HG02678 (cell line): Measurements from ENCODE around the gene OAS1.
"Not testable (repeated sequence)": the region's sequence is repeated elsewhere in the genome, so short reads cannot be mapped to it uniquely, and the experiment has no call there.

Source experiments
- ATAC-seq: cut with Tn5 transposase; IDR thresholded peaks from one replicate; pipeline ENCODE4 v1.9.1; 2021; ENCODE audit warnings: mild to moderate bottlenecking, moderate library complexity; ENCODE audit not compliant: unreplicated experiment

OAS1 gene

DNA sequence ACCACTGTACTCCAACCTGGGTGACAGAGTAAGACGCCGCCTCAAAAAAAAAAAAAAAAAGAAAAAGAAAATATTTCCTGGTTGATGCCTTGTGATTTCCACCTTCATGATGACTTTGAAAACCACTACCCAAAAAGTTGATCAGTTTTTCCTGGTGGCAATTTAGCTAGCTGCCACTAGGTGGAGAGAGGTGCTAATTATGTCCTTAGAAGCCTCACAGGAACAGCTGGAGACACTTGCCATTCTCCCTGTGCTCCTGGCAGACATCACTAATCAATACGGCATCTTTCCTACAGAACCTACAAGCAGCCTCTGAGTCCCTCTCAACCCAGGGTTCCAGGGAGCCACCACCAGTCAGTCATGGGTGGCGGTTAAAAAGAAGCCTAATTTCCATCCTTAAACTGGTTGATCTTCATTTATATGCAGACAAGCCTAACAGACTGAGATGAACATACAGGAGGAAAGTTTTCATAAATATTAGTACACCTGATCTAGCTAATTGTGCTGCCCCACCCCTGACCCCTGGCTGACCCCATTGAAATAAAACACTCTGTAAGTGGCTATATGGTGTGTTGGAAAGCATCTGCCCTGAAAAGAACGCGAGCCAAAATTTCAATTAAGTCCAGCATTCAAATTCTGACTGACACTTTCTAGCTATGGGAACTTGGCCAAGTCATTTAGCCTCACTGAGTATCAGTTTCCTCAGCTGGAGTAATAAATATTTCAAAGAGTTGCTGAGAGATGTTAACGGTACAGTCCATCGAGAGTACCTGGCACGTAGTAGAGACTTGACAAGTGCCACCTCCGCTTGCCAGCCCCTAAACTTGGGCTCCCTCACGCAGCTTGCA is 6.2 kb upstream of the OAS1 start:
- no peak for ATAC-seq

DNA sequence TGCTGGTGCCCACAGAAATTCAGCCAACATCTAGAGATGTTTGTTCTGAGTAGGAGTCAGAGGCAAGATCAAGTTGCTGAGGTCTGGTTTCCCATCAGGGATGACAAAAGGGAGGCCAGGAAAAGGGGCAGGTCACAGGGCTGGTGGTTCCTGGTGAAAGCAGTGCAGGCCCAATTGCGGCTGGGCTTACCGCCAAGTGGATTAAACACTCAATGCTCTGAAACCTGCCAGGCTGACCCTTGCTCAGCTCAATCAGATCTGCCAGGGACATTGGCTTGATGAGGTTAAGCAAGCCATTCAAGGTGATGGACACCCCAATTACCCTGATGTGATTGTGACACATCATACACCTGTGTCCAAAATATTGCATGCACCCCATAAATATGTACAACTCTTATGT is 5.5 kb upstream of the OAS1 start:
- no peak for ATAC-seq

- ATAC-seq: no peak
Observed at GRCh38 chr12:112904571-112904970, 2.2 kb upstream of the OAS1 start.

DNA sequence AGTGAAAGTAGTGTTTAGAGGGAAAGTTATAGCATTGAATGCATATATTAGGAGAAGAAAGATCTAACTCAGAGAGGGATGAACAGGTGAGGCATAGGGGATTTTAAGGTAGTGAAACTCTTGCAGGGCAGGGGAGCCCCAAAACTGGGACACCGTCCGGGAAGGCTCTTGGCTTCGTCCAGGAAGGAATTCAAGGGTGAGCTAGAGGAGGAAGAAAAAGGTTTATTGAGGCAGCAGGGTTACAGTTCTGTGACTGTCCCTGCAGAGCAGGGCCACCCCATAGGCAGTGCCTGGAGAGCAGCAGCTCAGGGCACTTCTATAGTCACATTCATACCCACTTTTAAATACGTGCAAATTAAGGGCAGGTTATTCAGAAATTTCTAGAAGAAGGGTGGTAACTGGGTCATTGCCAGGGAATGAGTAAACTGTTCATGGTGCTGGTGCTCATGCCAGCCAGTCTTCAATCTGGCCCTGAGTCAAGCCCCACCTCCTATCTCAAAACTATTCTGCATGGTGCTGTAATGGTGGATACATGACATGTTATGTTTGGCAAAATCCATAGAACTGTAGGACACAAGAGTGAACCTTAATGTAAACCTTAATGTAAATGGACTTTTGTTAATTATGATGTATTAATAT is 1.2 kb upstream of the OAS1 start:
- ATAC-seq: no peak

DNA sequence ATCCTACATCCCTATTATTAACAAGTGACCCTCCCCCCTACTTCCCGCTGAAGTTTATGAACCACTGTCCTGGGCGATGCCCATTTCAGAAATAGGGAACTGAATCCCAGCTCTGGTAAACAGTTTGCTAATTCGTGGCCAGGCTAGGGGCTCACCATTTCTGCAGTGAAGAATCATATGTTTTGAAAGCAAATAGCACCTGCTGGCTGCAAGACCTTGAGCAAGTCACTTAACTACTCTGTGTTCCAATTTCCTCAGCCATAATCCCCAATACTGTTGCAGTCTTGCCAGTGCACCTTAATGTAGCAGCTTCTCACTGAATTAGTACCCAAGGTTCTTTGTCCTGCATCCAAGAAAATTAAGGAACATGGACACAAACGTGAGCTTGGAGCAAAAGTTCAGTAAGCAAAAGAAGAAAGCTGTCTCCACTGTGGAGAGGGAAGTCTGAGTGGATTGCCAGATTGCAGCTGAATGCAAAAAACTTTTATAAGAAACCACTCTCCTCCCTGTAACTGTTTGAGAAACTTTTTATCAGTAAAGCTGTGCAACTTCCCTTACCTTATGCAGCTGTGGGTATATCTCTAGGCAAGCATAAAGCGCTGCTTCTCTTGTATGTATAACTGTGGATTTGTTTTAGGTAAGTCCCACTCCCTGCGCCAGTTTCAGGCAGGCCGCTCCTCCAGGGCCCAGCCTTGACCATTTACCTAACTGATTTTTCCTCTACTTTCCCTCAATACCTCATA is 824 bp downstream of the OAS1 start:
- ATAC-seq: peak; percentile 50

DNA sequence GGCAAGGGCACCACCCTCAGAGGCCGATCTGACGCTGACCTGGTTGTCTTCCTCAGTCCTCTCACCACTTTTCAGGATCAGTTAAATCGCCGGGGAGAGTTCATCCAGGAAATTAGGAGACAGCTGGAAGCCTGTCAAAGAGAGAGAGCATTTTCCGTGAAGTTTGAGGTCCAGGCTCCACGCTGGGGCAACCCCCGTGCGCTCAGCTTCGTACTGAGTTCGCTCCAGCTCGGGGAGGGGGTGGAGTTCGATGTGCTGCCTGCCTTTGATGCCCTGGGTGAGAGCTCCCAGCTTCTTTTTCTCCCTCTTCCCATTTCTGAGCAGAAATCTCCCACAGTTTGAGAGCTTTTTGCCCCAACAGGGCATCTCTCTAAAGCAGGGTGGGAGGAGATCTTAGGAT is 1.8 kb downstream of the OAS1 start:
- no peak for ATAC-seq

GRCh38 chr12:112909693-112910092 is 2.9 kb downstream of the OAS1 start:
- ATAC-seq: no peak

- ATAC-seq: no peak
Observed at GRCh38 chr12:112913038-112913688, 6.4 kb downstream of the OAS1 start.

- not testable (repeated sequence) for ATAC-seq
Observed at GRCh38 chr12:112913888-112914287, 7.1 kb downstream of the OAS1 start.

DNA sequence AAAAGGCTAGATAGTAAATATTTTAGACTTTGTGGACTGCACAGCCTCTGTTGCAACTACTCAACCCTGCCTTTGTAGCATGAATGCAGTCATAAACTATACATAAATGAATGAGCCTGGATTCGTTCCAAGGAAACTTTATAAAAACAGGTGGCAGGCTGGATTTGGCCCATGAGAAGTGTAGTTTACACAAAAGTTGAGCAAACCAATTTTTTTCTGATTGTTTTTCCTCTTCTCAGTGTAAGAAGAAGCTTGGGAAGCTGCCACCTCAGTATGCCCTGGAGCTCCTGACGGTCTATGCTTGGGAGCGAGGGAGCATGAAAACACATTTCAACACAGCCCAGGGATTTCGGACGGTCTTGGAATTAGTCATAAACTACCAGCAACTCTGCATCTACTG is 9.5 kb downstream of the OAS1 start:
- ATAC-seq: no peak

GRCh38 chr12:112919121-112919520 is 12.4 kb downstream of the OAS1 start:
- no peak for ATAC-seq

DNA sequence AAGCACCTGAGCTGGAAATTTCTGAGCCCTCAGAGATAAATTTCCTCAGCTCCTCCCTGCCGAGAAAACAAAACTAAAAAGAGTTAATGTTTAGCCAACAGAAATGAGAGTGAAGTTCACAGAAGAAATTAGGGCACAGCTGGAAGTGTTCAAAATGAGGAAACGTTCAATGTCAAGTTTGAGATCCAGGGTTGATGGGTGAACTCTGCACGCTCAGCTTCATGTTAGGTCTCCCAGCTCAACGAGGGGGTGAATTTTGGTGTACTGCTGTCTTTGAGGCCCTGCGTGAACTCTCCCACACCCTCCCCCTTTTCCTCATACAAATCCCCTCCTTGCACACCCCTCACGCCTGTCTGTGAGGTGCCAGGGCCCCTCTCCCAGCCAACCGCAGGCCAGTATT is 18.2 kb downstream of the OAS1 start:
- ATAC-seq: peak; percentile 82

DNA sequence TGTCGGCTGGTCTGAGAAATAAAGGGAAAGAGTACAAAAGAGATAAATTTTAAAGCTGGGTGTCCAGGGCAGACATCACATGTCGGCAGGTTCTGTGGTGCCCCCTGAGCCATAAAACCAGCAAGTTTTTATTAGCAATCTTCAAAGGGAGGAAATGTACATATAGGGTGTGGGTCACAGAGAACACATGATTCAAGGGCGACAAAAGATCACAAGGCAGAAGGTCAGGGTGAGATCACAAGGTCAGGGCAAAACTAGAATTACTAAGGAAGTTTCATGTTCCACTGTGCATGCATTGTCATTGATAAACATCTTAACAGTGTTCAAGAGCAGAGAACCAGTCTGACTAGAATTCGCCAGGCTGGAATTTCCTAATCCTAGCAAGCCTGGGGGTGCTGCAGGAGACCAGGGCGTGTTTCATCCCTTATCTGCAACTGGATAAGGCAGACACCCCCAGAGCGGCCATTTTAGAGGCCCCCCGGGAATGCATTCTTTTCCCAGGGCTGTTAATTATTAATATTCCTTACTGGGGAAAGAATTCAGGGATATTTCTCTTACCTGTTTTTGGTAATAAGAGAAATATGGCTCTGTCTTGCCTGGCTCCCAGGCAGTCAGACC is 19.8 kb downstream of the OAS1 start:
- ATAC-seq: not testable (repeated sequence)

- no peak for ATAC-seq
Observed at GRCh38 chr12:112927475-112927874, 20.7 kb downstream of the OAS1 start.

DNA sequence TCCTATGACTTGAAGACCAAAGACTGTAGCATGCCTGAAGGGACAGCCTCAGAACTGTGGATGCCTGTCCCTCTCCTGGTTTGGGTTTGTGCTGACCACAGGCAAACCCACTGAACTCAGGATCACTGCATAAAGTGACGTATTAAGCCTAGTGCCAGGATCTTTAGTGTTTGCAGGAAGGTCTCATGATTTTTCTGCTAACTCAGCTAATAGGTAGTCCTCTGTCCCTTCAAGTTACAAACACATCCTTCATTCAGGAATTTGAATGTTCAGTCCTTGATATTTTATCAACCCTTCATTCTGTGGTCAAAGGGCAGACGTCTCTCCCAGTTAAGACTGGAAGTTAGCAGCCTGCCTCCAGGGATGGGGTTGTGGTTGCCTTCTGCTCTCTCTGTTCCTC is 21.2 kb downstream of the OAS1 start:
- no peak for ATAC-seq

DNA sequence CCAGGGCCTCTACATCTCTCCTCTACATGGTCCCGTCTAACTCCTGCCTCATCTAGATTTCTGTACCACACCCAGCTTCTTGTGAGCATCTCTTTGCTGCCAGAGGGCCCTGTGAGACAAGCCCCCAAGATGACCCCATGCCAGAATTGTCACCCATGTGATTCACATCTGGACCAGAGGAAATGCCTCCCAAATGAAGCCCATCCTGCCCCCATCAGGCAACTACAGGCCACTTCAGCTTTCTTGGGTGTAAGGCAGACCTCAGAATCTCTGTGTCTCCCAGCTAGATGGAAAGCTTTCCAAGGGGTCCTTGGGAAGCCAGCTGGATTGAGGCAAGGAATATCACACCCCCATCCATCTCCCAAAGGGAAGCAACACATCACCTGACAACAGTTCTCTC is 22.2 kb downstream of the OAS1 start:
- no peak for ATAC-seq

DNA sequence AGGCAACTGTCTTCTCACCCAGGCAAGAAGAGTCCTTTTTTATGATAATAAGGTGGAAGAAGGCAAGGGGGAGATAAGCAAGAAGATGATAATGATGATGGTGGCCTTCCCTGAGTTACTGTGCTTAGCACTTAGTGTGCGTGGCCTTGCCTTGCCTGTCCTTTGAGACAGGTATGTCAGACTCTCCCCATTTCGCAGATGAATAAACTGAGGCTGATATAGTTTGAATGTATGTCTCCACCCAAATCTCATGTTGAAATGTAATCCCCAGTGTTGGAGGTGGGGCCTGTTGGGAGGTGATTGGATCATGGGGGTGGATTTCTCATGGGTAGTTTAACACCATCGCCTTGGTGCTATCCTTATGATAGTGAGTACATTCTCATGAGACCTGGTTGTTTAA is 23.0 kb downstream of the OAS1 start:
- ATAC-seq: no peak

- ATAC-seq: no peak
Observed at GRCh38 chr12:112930350-112930749, 23.6 kb downstream of the OAS1 start.

DNA sequence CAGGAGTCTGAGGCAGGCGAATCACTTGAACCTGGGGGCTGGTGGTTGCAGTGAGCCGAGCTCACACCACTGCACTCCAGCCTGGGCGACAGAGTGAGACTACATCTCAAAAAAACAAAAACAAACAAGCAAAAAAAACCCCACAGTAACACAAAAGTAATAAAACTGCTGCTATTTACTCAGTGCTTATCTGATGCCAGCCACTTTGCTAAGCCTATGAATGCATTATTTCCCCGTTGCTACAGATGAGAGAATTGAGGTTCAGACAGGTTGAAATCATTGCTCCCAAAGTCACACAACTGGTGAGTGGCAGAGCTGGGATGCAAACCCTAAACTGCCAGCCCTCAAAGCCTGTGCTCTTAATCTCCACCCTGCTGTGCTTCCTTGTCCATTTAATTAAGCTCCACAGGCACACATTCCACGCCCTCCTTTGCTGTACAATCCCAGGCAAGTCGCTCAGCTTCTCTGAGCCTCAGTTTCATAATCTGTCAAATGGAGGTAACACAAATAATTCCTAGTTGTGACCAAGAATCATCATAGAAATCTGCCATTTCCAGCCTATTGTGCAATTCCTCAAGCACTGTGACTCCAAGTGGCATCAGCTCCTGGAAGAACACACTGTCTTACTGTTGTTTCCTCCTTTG is 25.8 kb downstream of the OAS1 start:
- no peak for ATAC-seq

DNA sequence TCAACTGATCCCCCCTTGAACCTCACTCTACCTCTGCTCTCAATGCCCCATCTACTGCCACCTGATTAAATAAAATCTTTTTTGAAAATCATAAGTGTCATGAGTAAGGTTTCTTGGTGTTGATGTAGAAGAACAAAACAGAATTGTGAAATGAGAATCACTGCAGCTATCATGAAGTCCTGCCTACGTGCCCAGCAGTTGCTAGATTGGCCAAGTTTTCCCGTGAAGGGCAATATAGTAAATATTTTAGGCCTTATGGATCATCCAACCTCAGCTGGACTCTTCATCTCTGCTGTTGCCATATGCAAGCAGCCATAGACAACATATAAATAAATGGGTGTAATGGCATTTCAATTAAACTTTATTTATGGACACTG is 26.4 kb downstream of the OAS1 start:
- no peak for ATAC-seq
